GM12801 (cell line): ENCODE measurements around the gene ELSPBP1.

ENCODE experiments used
- CTCF ChIP-seq: IDR thresholded peaks from one replicate; pipeline ENCODE4 v1.5.1; 2011; ENCODE audit warnings: control low read depth; ENCODE audit not compliant: insufficient read length; ENCODE audit errors: extremely low read depth

Gene ELSPBP1

GRCh38 chr19:48029431-48029830, 35.0 kb downstream of the ELSPBP1 start:
- no peak for TF ChIP-seq CTCF

- no peak for TF ChIP-seq CTCF
These were observed 35.6 kb downstream of the ELSPBP1 start for GRCh38 chr19:48030073-48030472.

GRCh38 chr19:48033604-48034003, 39.2 kb downstream of the ELSPBP1 start:
- no peak for TF ChIP-seq CTCF

- TF ChIP-seq CTCF, result no peak
These were observed 42.3 kb downstream of the ELSPBP1 start for GRCh38 chr19:48036765-48037164.

- TF ChIP-seq CTCF, result no peak
These were observed 47.6 kb downstream of the ELSPBP1 start for GRCh38 chr19:48041877-48042580.

- TF ChIP-seq CTCF, result no peak
These were observed 49.3 kb downstream of the ELSPBP1 start, which contains the start of gene CABP5 for GRCh38 chr19:48043675-48044258. TSS of gene CABP5 (minus strand) at chr19:48044079. CDS start at chr19:48043922, 157 bp downstream.

GRCh38 chr19:48044561-48044960, 50.1 kb downstream of the ELSPBP1 start:
- TF ChIP-seq CTCF, result no peak
